NCI-H510A (cell line): Measurements from ENCODE around the gene CCDC34.

Experiments
- DNase-seq: peaks from one replicate; lab custom pipeline; 2025; lab: John Stamatoyannopoulos, UW

CCDC34 gene

DNA sequence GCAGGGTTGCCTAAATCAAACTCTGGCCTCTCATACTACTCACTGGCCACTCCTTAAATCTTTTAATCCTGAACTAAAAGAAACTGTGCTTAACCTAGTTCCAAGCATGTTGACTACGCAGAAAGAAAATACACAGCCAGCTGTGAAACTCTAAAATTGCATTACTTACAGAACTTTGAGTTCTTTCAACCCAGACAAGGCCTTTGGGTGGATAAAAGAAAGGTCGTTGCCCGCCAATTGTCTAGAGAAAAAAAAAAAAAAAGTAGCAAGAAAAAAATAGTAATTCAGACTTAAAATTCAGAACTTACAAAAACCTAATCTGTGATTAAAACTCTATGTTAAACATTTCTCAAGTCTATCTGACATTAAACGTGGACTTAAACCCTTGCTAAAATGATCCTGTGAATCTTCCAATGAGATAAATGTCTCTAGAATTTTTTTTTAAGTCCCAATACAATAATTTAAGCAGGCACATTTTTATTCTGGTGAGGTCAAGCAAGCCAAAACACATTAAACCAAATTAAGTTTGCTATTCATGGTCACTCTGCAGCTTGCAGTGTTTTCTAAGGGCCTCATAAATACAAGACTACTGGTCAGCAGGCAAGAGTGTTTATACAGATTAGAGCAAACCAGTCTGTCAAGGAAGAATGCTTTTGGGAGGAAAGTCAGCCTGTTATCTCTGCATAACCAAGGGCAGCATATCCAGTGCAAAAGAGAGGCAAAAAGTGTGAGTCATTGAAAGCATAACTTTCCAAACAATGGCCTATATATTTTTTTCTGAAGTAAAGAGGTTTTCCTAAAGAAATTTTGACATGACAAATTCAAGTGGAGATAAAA is 29.5 kb upstream of the CCDC34 start:
- no peak for DNase-seq

DNA sequence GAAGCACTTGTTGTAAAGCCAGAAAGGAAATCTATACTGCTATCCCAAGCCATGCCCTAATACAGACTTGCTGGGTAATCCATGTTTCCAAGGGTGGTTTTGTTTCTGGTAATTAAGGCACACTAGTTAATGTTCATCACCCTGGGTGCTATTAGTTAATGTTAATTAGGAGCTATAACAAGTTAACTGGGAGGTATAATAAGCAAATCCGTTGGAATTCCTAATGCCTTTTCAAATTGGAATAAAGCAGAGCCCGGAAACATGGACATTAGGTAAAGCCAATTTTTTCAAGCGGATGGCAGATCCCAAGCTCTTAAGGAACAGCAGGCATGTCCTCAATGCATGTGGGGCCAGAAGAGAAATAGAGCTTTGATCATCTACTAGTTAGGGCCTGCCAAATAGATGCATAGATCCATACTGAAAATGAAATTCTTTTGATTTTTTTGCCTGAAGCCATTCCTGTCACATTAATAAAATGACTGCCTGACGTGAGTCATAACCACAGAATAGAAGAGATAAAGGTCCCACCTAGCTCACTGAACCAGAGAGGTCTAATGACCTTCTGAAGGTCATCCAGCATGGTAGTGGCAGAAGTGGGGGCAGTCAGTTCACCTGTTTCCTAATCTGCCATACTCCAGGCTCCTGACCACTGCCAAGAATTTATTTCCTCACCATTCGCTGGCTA is 28.5 kb upstream of the CCDC34 start:
- DNase-seq: no peak

DNA sequence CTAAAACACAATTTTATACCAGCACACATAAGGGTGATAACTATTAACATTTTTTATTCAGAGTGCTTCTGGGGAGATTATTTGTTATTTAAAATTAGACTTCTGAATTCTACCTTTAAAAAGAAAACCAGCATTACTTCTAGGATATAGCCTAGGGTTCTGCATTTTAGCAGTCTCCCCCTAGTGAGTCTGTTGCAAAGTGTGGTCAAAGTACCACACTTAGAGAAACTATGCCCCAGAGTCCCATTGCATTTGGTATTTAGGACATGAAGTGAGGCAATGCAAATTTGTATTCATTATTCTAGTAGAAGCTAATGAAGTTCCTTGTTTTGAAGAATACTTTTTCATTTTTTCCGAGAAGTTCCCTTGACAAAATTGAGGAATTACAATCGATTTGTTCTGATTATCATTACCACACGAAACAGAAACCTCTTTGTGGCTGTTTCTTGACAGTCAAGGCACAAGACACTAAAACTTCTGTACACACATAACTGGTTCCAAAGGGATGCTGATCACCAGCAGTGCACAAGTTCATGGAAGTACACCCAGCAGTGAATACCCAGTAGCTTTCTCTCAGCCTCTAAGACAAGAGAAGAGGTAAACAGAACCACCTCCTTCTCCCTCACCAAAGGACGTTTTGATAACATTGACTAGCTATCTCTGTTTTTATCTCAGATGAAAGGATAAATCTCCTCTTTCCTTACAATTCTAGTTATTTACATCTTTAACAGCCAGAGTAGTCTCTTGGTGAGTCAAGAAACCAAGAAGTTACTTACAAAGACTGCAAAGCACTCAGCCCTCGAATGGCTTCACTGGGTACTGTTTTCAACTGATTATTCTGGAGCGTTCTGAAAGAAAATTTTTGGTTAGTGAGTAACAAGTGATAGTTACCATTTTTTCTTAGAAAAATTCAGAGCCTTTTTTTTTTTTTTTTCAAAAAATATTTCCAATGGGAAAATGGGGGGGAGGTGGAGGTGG is 27.6 kb upstream of the CCDC34 start:
- no peak for DNase-seq

DNA sequence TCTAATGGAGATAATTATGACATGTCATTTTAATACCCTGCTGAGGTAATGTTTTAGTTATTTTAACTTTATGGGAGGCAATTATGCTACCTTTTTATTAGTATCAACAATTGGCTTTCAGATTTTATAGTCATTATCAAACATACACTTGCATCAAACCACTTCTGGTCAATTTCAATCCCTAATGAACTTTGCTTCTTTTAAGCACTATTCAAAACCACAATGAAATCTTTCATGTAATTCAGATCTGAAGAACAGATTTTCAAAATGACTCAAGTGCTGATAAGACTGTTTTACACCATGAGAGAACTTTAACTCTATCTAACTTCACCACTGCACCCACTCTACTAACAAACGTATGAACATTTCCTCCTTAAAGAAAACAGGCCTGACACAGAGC is 25.9 kb upstream of the CCDC34 start:
- no peak for DNase-seq

DNA sequence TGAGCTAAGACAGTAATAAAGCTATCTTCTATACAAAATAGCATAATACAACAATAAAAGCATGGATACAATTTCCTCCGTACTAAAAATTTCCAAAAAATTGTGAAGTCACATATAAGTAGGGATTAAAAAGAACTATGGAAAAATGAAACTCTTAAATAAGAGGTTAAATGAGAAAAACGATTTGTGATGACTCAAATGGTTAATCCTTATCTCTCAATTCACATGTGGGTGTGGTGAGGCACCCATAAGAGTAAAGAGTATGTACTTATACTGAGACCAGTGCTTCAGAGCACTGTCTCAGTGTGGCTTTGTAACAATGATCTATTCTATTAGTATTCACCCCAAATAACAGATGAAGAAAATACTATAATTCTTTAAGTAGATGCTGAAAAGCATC is 25.0 kb upstream of the CCDC34 start:
- no peak for DNase-seq

DNA sequence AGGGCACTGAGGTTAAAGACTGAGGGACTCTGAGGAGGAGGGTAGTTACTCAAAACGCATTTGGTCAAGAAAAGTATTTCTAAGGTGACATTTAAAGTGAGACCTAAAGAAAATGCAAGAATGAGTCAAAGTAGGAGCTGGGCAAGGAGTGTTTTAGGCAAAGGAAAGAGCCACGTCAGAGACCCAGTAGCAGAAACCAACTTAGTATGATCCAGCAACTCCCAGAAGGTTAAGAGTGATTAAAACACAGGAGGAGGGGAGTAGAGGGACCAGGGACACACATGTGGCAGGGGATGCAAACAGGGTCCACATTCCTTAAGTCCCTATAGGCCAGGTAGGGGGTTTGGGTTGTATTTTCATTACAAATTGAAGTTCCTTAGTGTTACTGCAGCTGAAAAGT is 24.3 kb upstream of the CCDC34 start:
- no peak for DNase-seq

DNA sequence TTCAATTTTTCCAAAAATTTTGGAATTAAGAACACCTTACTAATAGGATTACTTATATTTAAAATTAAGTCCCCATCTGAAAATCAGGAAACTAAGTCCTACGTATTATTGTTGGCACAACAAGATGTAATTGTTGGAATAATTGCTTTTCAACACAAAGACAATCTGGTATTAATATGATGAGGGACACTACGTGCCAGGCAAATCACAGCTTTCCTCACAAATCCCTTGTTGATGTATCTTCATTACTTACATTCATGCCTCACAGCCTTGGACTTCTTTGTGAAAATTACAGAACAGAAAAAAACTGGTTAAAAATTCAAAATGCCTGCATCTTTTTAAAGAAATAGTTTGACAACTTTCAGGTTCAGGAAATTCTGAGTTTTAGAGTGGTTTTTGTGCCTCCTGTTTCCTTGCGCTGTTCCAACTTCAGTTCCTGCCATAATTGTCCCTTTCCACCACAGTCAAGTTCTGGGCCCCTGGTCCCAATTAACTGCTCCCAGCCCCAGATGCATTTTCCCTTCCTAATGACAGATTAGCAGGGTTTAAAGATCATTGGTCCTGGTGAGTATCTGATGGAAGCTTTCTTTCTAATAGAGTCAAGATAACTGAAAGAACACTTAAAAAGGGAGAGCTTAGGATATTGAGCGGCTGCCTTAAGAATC is 23.3 kb upstream of the CCDC34 start:
- no peak for DNase-seq

DNA sequence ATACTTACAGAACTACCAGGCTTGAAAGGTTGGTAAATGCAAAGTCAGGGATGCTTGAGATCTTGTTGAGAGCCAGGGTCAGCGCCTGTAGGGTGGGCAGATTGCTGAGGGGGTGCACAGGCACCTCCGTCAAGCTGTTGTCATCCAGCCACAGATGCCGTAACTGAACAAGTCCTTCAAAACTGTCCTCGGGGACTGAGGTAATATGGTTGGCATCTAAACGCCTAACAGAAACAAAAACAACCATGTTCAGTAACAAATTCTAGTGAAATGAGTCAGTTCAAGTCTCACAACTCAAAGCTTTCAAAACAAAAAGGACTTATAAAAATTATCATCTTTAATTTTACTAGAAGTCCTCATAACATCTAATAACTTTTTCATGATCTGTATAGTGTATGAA is 22.2 kb upstream of the CCDC34 start:
- no peak for DNase-seq

DNA sequence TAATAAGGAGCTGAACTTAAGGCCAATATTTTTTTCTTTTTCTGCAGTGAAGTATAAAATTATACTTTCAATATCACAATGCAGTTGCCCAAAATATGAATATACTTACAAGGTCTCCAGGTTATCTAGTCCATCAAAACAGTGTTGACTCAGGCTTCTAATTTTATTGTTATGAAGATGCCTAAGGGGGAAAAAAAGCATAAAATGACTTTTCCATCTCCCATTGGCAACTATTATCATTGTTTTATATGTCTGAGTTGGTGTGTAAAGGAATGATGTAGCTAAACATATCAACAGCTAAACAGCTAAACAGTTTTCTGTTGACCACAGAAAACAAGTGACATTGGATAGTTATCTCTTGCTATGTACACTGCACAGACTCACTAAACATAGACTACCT is 21.2 kb upstream of the CCDC34 start:
- DNase-seq: no peak

DNA sequence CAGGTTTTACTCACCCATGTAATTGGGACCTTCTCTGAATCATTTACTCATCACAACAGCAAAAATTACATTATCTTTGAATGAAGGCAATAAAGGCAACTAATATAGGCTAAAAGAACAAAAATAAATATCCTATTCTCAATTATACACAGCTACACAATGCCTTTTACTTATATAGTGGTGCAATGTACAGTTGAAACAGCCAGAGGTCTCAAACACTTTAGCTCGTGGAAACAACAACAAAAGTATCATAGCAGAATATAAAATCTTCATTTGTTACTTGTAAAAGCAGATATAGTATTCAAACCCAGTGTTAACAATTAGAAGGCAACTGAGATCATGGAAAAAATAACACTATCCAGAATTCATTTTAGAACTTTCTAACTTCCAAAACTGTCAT is 20.6 kb upstream of the CCDC34 start:
- DNase-seq: no peak

DNA sequence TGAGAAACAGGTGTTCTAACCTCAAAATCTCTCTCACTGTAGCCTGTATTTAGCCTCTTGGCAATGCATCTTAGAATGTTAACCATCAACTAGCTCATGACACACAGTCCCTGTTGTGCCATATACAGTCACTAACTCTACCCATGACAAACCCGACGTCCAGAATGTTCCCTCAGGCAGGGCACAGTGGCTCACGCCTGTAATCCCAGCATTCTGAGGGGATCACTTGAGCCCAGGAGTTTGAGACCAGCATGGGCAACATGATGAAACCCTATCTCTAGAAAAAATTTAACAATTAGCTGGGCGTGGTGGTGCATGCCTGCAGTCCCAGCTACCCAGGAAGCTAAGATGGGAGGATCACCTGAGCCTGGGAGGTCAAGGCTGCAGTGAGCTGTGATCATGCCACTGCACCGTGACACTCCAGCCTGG is 18.2 kb upstream of the CCDC34 start:
- no peak for DNase-seq

DNA sequence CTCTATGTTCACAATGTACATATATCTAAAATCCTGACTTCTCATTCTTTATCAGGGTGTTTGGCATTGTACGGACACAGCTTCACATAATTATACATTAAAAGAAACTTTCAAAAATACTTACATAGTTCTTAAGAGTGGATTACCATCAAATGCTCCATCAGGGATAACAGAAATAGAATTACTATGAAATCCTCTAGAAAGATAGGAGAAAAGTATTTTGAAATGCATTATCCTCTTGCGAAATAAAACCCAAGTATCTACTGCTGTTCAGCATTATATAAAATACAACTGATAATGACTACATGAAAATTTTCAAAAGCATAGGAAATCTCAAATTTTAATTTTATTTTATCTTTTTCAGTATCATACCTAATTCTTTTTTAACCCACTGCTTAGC is 17.8 kb upstream of the CCDC34 start:
- no peak for DNase-seq

DNA sequence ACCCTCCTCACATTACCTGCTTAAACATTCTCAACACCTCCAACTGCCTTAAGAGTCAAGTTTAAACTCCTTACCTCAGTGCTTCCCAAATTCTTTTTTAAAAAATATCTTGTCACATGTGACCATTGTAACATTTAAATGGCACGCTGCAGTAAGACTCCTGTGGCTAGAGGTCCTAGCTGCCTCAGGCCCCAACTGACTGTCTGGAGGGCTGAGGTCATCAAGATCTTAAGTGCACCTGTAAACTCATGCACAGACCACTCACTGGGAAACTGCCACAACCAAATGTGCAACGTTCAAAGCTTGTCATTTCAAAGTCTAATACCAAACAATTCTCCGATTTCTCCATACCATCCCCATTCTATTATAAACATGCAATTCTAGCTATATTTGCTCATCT is 16.4 kb upstream of the CCDC34 start:
- DNase-seq: no peak

DNA sequence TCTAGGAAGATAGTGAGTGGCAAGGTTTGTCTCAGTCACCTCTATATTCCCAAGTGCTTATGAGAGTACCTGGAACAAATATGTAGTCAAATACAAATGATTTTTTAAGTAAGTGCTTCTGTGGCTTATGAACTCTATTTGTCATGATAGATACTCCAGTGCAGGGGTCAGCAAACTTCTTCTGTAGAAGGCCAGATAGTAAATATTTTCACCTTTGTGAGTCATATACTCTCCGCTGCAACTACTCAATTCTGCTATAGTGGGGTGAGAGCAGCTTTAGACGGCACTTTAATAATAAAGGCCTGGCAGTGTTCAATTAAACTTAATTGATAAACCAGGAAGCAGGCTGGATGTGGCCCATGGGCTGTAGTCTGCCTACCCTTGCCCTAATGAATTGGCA is 12.4 kb upstream of the CCDC34 start:
- no peak for DNase-seq

DNA sequence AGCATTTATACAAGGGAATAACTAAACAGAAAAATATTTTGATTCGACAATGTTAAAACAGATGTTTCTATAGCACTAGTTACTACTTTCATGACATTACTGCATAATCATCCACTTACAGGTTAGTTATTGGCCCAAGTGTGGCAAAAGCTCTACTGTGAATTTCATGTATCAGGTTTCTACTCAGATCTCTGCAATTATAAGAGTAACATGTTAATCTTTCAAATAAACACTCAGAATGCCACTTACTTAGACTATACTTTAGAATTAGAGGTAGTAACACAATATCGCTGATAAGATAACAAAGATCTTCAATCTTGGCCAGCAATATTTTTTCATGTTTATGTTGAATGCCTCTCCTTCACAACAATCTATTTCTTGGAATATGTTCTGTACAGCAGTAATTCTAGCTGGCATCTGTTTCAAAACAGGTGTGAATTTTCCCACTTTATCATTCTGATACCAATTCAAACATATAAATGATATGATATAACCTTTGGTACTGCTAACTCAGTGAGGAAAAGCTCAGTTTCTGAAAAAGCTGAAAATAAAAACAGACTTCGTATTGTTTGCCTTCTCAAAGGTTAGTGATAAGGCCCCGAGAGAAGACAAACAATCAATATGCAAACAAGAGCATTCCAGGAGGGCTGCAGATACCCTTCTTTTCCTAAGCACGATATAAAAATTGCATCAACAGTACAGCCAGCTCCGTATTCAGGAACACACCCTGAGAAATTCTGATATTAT is 11.0 kb upstream of the CCDC34 start:
- DNase-seq: no peak

DNA sequence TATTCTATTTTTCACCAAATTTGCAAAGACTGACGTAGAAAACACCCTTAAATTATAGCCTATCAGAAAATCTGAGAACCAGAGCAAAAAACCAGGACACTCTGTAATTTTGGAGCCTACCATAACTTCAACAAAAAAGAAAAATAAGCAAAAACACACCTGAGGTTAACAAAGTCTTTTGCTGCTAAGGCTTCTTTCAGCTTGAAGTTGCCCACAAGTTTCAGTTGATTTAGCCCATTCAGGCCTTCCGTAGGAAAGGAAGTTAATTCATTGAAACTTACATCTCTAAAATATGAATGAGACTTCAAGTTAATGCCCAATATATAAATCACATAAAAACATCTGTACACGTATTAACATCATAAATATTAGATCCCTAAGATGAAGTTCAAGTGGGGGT is 10.4 kb upstream of the CCDC34 start:
- no peak for DNase-seq

DNA sequence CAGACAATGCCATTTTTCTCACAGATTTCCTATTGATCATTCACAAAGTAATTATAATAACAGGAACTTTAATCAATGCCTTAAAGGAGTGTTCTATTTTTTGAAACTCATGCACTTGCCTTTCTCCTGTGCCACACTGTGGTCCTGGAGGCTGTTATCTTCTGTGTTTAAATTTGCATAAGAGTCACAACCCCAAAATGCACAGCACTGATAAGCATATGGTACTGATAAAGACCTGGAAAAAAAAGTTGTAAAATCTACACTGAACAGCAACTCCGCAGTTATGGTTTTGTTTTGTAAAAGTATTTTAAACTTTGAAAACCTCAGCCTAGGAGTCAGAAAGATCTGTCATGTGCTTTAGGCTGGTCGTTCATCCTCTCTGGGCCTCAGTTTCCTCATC is 9.1 kb upstream of the CCDC34 start:
- no peak for DNase-seq

DNA sequence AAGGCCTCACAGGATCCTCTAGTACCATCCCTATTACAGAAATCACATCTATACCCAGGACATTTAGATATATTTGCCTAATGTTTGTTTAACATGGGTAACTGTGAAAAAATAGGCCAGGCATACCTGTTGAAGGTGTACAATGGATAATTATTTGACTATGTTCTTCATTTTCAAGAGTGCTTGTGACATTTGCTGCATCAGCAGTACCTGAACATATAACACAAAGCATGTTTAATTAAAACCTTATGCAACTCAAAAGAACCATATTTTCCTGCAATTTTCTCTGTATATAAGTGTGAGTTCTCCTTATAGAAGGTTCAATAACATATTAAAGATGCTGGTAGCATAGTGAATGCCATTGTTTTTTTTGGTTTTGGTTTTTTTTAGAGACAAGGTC is 8.5 kb upstream of the CCDC34 start:
- DNase-seq: no peak

DNA sequence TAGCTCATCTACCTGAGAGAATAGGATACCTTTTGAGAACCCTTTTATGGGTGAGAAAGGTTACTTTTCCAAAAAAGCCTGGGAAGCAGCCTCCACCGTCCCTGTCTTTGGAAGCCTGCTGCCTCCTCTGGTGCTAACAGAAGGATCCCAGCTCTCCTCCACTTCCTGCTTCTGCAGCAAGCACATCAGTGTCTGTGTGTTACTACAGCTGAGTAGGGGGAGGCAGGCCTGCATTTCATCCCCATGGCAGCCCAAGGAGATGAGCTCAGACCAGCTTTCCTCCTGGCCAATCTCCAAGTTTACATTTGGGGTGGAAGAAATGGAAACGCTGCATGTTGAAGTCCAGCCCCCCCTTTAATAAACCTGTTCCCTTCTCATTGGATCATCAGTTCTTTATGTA is 7.4 kb upstream of the CCDC34 start:
- DNase-seq: no peak

DNA sequence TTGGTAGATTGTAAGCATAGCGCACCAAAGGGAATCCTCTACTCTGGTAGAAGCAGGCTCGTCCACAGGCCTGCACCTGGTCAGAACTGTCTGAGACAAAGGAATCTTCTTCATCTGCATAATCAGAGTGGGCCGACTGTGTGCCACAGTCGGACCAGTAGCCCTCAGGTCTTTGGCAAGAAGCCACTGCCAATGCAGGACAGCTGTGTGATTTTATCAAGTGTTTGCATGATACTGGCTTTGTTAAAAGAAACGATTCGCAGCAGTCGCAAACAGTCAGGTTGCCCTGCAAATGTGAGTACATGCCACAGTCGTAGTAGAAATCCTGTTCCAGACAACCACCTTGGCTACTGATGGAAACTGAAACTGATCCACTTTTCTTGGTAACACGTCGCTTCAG is 4.9 kb upstream of the CCDC34 start:
- DNase-seq: peak; percentile 36

DNA sequence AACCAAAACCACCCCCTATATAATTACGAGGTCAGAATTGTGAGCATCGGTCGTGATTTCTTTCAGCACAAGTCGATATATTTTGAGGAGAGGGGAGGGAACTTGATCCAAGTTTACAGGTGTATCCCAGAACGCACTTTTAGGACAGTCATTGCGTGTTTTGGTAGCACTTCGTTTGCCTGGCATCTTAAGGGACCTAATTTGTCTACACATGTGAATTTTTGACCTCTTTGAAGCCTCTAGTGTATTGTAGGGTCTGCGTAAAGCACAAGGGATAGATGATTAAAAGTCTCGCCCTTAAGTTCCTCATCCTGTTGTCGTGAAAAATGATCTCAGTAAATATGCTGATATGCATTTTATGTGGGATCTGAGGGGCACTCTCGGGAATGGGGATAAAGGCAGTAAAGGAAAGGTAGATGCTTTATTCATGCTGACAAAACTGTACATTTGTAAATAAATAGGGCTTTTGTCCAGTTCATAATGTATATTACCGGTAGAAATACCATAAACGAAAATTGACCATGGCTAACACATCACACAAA is 632 bp upstream of the CCDC34 start:
- DNase-seq: no peak
